ENCODE data around the gene OR6Q1. TPM values are rescaled to one million over a fixed set of nuclear protein-coding genes. Genes with fewer than 3 reads are reported as not detected.

The OR6Q1 gene
- total and polyA plus RNA-seq, 2 experiments from 2014 or later: not detected

DNA sequence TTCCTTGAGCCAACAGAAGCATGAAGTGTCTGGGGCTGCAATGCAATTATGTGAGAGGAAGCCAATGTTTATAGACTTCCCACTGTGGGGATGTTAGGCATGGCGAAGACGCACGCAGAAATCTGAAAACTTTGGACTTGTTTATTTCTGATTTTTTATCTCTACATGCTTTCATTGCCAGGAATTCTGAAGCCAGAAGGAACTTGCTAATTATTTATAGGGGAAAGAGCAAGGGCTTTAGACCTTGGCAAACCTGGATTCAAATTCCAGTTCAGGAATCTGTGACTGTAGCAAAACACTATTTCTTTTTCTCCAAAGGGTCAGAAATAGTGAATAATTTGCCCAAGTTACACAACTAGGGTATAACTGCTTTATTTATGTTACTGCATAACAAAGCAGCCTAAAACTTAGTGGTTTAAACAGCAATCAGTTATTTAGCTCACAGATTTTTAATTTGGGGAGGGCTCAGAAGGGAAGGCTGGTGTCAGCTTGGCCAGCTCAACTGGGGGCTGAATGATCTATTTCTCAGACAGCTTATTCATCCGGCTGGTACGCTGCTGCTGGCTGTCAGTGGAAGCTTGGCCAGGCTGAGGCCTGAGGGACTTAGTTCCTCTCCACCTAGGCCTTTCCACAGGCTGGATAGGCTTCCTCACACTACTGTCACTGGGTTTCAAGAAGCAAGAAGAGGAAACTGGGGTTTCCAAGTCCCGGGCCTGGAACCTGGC, 1.9 kb upstream of the OR6Q1 start:
- no peak overlapping the region for H3K9ac ChIP-seq
- H3K79me2 ChIP-seq (ENCODE audit: insufficient read depth): no peaks in the 10 kb centered on the region
- no peaks in the 10 kb centered on the region for H3K27me3 ChIP-seq (replicated peaks; ENCODE audit: insufficient read depth)
- no peak overlapping the region for H3K4me3 ChIP-seq
- no peaks in the 10 kb centered on the region for H3K9me2 ChIP-seq (ENCODE audit: insufficient read depth)
- H4K20me1 ChIP-seq (ENCODE audit: insufficient read depth): no peaks in the 10 kb centered on the region
- 53 to 62% methylated on average over 6 of the region's 6 CpGs for WGBS, 2 experiments (ENCODE audit: low coverage in 1 of 2, low lambda C conversion rate in 2 of 2, missing lambda C conversion rate in 2 of 2)
- no peak overlapping the region for H3K4me2 ChIP-seq (ENCODE audit: unreplicated experiment)
- peak overlapping the region; percentile 26; the same call in 1 of the 2 replicates for H3K27ac ChIP-seq
- in situ Hi-C loops (cut with MboI): no loop called here
- no peaks in the 10 kb centered on the region for H3K36me3 ChIP-seq (ENCODE audit: low read depth)
- H3K9me3 ChIP-seq (ENCODE audit: low read depth): no peaks in the 10 kb centered on the region
- H3K4me1 ChIP-seq (ENCODE audit: insufficient read depth): peaks cover 38% of the 10 kb centered on the region
- peak; percentile 56 for DNase-seq
- peak overlapping the region; percentile 34 for H2AFZ ChIP-seq
- H3F3A ChIP-seq (ENCODE audit: insufficient read depth): peaks cover 21% of the 10 kb centered on the region; the same call in 1 of the 2 replicates
- TF ChIP-seq EZH2phosphoT487 (IDR thresholded peaks at IDR 0.05; ENCODE audit: insufficient read depth, low read depth): no peak

DNA sequence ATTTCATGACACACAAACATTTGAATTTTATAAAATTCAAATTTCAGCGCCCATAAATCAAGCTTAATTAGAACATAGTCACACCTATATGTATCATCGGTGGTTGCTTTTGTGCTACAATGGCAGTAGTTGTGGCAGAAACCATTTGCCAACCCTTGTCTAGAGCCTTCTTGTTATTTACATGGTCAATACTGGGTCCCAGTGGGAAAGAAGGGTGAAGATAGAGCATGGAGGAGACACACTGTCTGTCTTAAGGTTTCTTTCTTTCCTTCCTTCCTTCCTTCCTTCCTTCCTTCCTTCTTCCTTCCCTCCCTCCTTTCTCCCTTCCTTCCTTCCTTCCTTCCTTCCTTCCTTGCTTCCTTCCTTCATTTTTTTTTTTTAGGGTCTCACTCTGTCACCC, 3.7 kb downstream of the OR6Q1 start:
- H3F3A ChIP-seq (ENCODE audit: insufficient read depth): no peaks in the 10 kb centered on the region; the same call in 1 of the 2 replicates
- H3K79me2 ChIP-seq (ENCODE audit: insufficient read depth): no peaks in the 10 kb centered on the region
- H3K4me2 ChIP-seq (ENCODE audit: unreplicated experiment): no peak overlapping the region
- H3K9me3 ChIP-seq (ENCODE audit: low read depth): no peaks in the 10 kb centered on the region
- no peaks in the 10 kb centered on the region for H3K36me3 ChIP-seq (ENCODE audit: low read depth)
- 43 to 47% methylated on average over 2 of the region's 2 CpGs for WGBS, 2 experiments (ENCODE audit: low coverage in 1 of 2, low lambda C conversion rate in 2 of 2, missing lambda C conversion rate in 2 of 2)
- no peak overlapping the region for H3K9ac ChIP-seq
- H3K4me3 ChIP-seq: no peak overlapping the region
- TF ChIP-seq EZH2phosphoT487 (IDR thresholded peaks at IDR 0.05; ENCODE audit: insufficient read depth, low read depth): no peak
- TF ChIP-seq EZH2 (IDR thresholded peaks at IDR 0.05; ENCODE audit: insufficient read depth, poor library complexity, severe bottlenecking): no peak
- no peaks in the 10 kb centered on the region for H4K20me1 ChIP-seq (ENCODE audit: insufficient read depth)
- DNase-seq: no peak
- H2AFZ ChIP-seq: no peak overlapping the region
- in situ Hi-C loops (cut with MboI): no loop called here
- peaks cover 2% of the 10 kb centered on the region; the same call in 1 of the 2 replicates for H3K4me1 ChIP-seq (ENCODE audit: insufficient read depth)
- no peak overlapping the region for H3K27ac ChIP-seq
- H3K9me2 ChIP-seq (ENCODE audit: insufficient read depth): no peaks in the 10 kb centered on the region
- no peaks in the 10 kb centered on the region for H3K27me3 ChIP-seq (replicated peaks; ENCODE audit: insufficient read depth)

DNA sequence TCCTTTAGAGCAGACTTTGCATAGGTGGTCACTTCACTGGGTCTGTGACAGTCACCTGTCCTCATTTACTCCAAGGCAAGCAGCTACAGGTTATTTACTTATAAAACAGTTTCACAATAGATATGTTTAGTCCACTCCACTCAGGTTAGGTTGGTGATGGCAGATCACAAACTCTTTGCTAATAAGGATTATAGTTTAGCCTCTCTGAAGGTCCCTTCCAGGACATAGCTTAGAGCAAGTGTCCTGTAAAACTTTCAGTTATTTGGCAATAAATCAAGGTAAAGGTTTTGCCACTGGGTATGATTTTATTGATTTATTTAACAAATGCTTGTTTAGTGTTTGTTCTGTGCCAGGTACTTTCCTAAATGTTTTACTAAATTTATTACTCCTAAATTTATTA, 8.8 kb downstream of the OR6Q1 start:
- no peaks in the 10 kb centered on the region for H3K79me2 ChIP-seq (ENCODE audit: insufficient read depth)
- in situ Hi-C loops (cut with MboI): no loop called here
- H3K27me3 ChIP-seq (replicated peaks; ENCODE audit: insufficient read depth): no peaks in the 10 kb centered on the region

DNA sequence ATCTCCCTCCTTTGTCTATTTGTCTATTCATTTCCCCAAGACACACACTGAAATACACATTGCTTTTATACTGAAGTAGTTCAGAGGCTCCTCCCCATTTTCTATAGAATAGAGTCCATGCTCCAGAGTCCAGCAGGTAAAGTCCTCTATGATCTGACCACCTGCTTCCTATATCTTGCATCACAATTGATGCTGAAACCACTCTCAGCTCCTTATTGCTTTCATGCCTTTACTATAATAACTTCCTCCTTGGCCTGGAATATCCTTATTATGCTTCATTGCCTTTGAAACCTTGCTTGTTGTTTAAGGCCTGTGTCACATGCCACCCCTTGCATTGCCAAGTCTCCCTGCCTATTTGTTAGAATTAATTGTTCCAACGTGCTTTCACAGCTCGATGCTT, 12.6 kb downstream of the OR6Q1 start:
- no peaks in the 10 kb centered on the region for H3K36me3 ChIP-seq (ENCODE audit: low read depth)
- H3K9me2 ChIP-seq (ENCODE audit: insufficient read depth): no peaks in the 10 kb centered on the region
- in situ Hi-C loops (cut with MboI): no loop called here
- no peak overlapping the region for H2AFZ ChIP-seq
- H3K4me1 ChIP-seq (ENCODE audit: insufficient read depth): no peaks in the 10 kb centered on the region
- no peak for DNase-seq
- H3K27me3 ChIP-seq (replicated peaks; ENCODE audit: insufficient read depth): no peaks in the 10 kb centered on the region
- WGBS, 2 experiments (ENCODE audit: low coverage in 1 of 2, low lambda C conversion rate in 2 of 2, missing lambda C conversion rate in 2 of 2): 12 to 31% methylated on average over 2 of the region's 2 CpGs
- TF ChIP-seq EZH2 (IDR thresholded peaks at IDR 0.05; ENCODE audit: insufficient read depth, poor library complexity, severe bottlenecking) (no peak), EZH2phosphoT487 (IDR thresholded peaks at IDR 0.05; ENCODE audit: insufficient read depth, low read depth) (no peak)
- no peak overlapping the region for H3K4me3 ChIP-seq
- no peaks in the 10 kb centered on the region for H3F3A ChIP-seq (ENCODE audit: insufficient read depth)
- H3K9ac ChIP-seq: no peak overlapping the region
- no peak overlapping the region for H3K27ac ChIP-seq
- H3K79me2 ChIP-seq (ENCODE audit: insufficient read depth): no peaks in the 10 kb centered on the region
- no peaks in the 10 kb centered on the region for H4K20me1 ChIP-seq (ENCODE audit: insufficient read depth)
- no peak overlapping the region for H3K4me2 ChIP-seq (ENCODE audit: unreplicated experiment)
- H3K9me3 ChIP-seq (ENCODE audit: low read depth): no peaks in the 10 kb centered on the region

More for the DNA sequence above, 8.8 kb downstream of the OR6Q1 start:
- Histone ChIP-seq H3K4me1 (ENCODE audit: insufficient read depth) (no peaks in the 10 kb centered on the region), H3K4me3 (no peak overlapping the region), H3K9ac (no peak overlapping the region), H3F3A (ENCODE audit: insufficient read depth) (no peaks in the 10 kb centered on the region), H3K9me3 (ENCODE audit: low read depth) (no peaks in the 10 kb centered on the region), H2AFZ (no peak overlapping the region), H4K20me1 (ENCODE audit: insufficient read depth) (no peaks in the 10 kb centered on the region), H3K9me2 (ENCODE audit: insufficient read depth) (no peaks in the 10 kb centered on the region), H3K36me3 (ENCODE audit: low read depth) (no peaks in the 10 kb centered on the region), H3K27ac (no peak overlapping the region), H3K4me2 (ENCODE audit: unreplicated experiment) (no peak overlapping the region)
- TF ChIP-seq EZH2phosphoT487 (IDR thresholded peaks at IDR 0.05; ENCODE audit: insufficient read depth, low read depth) (no peak), EZH2 (IDR thresholded peaks at IDR 0.05; ENCODE audit: insufficient read depth, poor library complexity, severe bottlenecking) (no peak)
- no peak for DNase-seq

Measured in GM23248 (cell line).